ENCODE measurements around the gene ATP2B2. TPM values are rescaled to one million over a fixed set of nuclear protein-coding genes. Genes with fewer than 3 reads are reported as not detected.

Gene ATP2B2
- total and polyA plus RNA-seq, 2 experiments from 2014 or later, result 0.42 to 0.63 TPM

DNA sequence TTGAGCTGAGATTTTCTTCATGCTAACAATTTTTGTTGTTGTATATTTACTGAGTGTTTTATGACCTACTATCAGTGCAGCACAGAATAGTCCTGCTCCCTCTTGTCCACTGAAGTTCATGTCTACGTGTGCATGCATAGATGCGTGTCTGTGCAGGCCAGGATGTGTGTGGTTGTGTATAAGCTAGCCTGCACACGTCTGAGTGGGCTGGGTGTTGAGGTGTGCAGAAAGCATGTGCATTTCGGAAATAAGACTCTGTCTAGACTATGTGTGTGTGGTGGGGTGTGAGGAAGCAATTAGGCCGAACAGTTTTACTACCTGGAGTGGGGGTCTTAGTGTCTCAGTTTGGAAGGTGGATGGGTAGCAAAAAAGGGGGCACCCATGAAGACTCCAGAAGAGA lies 39.2 kb downstream of the ATP2B2 start:
- Histone ChIP-seq H4K20me1 (replicated peaks; ENCODE audit: insufficient read depth) (no peaks in the 10 kb centered on the region), H3K79me2 (replicated peaks; ENCODE audit: insufficient read depth) (no peaks in the 10 kb centered on the region), H3K27me3 (ENCODE audit: insufficient read depth) (no peaks in the 10 kb centered on the region), H3K4me1 (ENCODE audit: insufficient read depth) (peaks cover 14% of the 10 kb centered on the region; the same call in 1 of the 2 replicates), H3K9me2 (ENCODE audit: insufficient read depth) (no peaks in the 10 kb centered on the region), H2AFZ (no peak overlapping the region), H3K4me2 (no peak overlapping the region), H3F3A (replicated peaks; ENCODE audit: low read depth) (no peaks in the 10 kb centered on the region), H3K27ac (ENCODE audit: low read depth) (no peak overlapping the region), H3K36me3 (ENCODE audit: insufficient read depth) (no peaks in the 10 kb centered on the region), H3K4me3 (no peak overlapping the region)
- DNase-seq (ENCODE audit: low spot score) (no peak), ATAC-seq (no peak)
- Mint-ChIP-seq H3K36me3 (ENCODE audit: low read depth) (no peaks in the 10 kb centered on the region; the same call in 2 of the 3 replicates), H3K27me3 (ENCODE audit: insufficient read depth, low read depth, poor library complexity) (peaks cover 1% of the 10 kb centered on the region), H3K9me3 (no peaks in the 10 kb centered on the region), H3K4me1 (peaks cover 25% of the 10 kb centered on the region), H3K4me3 (no peak overlapping the region), H3K27ac (no peak overlapping the region)
- TF ChIP-seq, protein P1, sequence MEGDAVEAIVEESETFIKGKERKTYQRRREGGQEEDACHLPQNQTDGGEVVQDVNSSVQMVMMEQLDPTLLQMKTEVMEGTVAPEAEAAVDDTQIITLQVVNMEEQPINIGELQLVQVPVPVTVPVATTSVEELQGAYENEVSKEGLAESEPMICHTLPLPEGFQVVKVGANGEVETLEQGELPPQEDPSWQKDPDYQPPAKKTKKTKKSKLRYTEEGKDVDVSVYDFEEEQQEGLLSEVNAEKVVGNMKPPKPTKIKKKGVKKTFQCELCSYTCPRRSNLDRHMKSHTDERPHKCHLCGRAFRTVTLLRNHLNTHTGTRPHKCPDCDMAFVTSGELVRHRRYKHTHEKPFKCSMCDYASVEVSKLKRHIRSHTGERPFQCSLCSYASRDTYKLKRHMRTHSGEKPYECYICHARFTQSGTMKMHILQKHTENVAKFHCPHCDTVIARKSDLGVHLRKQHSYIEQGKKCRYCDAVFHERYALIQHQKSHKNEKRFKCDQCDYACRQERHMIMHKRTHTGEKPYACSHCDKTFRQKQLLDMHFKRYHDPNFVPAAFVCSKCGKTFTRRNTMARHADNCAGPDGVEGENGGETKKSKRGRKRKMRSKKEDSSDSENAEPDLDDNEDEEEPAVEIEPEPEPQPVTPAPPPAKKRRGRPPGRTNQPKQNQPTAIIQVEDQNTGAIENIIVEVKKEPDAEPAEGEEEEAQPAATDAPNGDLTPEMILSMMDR (conservative IDR thresholded peaks at IDR 0.05; ENCODE audit: low read depth in 2 of 2), result no peak
- TF ChIP-seq, protein P2, sequence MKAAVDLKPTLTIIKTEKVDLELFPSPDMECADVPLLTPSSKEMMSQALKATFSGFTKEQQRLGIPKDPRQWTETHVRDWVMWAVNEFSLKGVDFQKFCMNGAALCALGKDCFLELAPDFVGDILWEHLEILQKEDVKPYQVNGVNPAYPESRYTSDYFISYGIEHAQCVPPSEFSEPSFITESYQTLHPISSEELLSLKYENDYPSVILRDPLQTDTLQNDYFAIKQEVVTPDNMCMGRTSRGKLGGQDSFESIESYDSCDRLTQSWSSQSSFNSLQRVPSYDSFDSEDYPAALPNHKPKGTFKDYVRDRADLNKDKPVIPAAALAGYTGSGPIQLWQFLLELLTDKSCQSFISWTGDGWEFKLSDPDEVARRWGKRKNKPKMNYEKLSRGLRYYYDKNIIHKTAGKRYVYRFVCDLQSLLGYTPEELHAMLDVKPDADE (IDR thresholded peaks at IDR 0.05), result no peak
- TF ChIP-seq EZH2 (IDR thresholded peaks at IDR 0.05; ENCODE audit: low read depth, unreplicated experiment), result no peak
- TF ChIP-seq, protein P3, sequence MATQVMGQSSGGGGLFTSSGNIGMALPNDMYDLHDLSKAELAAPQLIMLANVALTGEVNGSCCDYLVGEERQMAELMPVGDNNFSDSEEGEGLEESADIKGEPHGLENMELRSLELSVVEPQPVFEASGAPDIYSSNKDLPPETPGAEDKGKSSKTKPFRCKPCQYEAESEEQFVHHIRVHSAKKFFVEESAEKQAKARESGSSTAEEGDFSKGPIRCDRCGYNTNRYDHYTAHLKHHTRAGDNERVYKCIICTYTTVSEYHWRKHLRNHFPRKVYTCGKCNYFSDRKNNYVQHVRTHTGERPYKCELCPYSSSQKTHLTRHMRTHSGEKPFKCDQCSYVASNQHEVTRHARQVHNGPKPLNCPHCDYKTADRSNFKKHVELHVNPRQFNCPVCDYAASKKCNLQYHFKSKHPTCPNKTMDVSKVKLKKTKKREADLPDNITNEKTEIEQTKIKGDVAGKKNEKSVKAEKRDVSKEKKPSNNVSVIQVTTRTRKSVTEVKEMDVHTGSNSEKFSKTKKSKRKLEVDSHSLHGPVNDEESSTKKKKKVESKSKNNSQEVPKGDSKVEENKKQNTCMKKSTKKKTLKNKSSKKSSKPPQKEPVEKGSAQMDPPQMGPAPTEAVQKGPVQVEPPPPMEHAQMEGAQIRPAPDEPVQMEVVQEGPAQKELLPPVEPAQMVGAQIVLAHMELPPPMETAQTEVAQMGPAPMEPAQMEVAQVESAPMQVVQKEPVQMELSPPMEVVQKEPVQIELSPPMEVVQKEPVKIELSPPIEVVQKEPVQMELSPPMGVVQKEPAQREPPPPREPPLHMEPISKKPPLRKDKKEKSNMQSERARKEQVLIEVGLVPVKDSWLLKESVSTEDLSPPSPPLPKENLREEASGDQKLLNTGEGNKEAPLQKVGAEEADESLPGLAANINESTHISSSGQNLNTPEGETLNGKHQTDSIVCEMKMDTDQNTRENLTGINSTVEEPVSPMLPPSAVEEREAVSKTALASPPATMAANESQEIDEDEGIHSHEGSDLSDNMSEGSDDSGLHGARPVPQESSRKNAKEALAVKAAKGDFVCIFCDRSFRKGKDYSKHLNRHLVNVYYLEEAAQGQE (IDR thresholded peaks at IDR 0.05; ENCODE audit: unreplicated experiment), result no peak
- TF ChIP-seq STAT1 (IDR thresholded peaks at IDR 0.05; ENCODE audit: unreplicated experiment), result no peak
- no peak for TF ChIP-seq NANOG (IDR thresholded peaks at IDR 0.05; ENCODE audit: borderline replicate concordance)
- no peak for TF ChIP-seq EZH2phosphoT487 (IDR thresholded peaks at IDR 0.05; ENCODE audit: unreplicated experiment)
- no peak for TF ChIP-seq POLR2AphosphoS5 (IDR thresholded peaks at IDR 0.05; ENCODE audit: low read depth)
- no peak for TF ChIP-seq CREB1 (CRISPR knock-in tag; IDR thresholded peaks at IDR 0.05; ENCODE audit: low read depth)
- no peak for TF ChIP-seq ZNF331 (CRISPR knock-in tag; IDR thresholded peaks at IDR 0.05; ENCODE audit: low read depth)
- TF ChIP-seq JUNB (IDR thresholded peaks at IDR 0.05; ENCODE audit: unreplicated experiment), result no peak
- TF ChIP-seq, protein P4, sequence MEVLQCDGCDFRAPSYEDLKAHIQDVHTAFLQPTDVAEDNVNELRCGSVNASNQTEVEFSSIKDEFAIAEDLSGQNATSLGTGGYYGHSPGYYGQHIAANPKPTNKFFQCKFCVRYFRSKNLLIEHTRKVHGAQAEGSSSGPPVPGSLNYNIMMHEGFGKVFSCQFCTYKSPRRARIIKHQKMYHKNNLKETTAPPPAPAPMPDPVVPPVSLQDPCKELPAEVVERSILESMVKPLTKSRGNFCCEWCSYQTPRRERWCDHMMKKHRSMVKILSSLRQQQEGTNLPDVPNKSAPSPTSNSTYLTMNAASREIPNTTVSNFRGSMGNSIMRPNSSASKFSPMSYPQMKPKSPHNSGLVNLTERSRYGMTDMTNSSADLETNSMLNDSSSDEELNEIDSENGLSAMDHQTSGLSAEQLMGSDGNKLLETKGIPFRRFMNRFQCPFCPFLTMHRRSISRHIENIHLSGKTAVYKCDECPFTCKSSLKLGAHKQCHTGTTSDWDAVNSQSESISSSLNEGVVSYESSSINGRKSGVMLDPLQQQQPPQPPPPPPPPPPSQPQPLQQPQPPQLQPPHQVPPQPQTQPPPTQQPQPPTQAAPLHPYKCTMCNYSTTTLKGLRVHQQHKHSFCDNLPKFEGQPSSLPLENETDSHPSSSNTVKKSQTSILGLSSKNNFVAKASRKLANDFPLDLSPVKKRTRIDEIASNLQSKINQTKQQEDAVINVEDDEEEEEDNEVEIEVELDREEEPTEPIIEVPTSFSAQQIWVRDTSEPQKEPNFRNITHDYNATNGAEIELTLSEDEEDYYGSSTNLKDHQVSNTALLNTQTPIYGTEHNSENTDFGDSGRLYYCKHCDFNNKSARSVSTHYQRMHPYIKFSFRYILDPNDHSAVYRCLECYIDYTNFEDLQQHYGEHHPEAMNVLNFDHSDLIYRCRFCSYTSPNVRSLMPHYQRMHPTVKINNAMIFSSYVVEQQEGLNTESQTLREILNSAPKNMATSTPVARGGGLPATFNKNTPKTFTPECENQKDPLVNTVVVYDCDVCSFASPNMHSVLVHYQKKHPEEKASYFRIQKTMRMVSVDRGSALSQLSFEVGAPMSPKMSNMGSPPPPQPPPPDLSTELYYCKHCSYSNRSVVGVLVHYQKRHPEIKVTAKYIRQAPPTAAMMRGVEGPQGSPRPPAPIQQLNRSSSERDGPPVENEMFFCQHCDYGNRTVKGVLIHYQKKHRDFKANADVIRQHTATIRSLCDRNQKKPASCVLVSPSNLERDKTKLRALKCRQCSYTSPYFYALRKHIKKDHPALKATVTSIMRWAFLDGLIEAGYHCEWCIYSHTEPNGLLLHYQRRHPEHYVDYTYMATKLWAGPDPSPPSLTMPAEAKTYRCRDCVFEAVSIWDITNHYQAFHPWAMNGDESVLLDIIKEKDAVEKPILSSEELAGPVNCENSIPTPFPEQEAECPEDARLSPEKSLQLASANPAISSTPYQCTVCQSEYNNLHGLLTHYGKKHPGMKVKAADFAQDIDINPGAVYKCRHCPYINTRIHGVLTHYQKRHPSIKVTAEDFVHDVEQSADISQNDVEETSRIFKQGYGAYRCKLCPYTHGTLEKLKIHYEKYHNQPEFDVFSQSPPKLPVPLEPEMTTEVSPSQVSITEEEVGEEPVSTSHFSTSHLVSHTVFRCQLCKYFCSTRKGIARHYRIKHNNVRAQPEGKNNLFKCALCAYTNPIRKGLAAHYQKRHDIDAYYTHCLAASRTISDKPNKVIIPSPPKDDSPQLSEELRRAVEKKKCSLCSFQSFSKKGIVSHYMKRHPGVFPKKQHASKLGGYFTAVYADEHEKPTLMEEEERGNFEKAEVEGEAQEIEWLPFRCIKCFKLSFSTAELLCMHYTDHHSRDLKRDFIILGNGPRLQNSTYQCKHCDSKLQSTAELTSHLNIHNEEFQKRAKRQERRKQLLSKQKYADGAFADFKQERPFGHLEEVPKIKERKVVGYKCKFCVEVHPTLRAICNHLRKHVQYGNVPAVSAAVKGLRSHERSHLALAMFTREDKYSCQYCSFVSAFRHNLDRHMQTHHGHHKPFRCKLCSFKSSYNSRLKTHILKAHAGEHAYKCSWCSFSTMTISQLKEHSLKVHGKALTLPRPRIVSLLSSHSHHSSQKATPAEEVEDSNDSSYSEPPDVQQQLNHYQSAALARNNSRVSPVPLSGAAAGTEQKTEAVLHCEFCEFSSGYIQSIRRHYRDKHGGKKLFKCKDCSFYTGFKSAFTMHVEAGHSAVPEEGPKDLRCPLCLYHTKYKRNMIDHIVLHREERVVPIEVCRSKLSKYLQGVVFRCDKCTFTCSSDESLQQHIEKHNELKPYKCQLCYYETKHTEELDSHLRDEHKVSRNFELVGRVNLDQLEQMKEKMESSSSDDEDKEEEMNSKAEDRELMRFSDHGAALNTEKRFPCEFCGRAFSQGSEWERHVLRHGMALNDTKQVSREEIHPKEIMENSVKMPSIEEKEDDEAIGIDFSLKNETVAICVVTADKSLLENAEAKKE (CRISPR knock-in tag; IDR thresholded peaks at IDR 0.05), result no peak

Data from GM23338 (cell line).